HL-60 (cell line): Measurements from ENCODE around the gene EYA3.

Experiments used
- CTCF ChIP-seq: IDR thresholded peaks from one replicate; pipeline ENCODE4 v1.5.1; 2011; ENCODE audit warnings: low read length, control low read depth, inconsistent platforms; ENCODE audit not compliant: insufficient read depth
- GABPA ChIP-seq: IDR thresholded peaks from 2 replicates; pipeline ENCODE4 v1.6.1; 2012; ENCODE audit warnings: low read depth
- POLR2AphosphoS5 ChIP-seq: IDR thresholded peaks from 2 replicates; pipeline ENCODE4 v1.6.1; 2012; ENCODE audit warnings: low read depth
- REST ChIP-seq: IDR thresholded peaks from 2 replicates; pipeline ENCODE4 v1.6.1; 2012; ENCODE audit warnings: low read depth; ENCODE audit not compliant: insufficient replicate concordance
- SPI1 ChIP-seq: IDR thresholded peaks from 2 replicates; pipeline ENCODE4 v1.6.1; 2012; ENCODE audit warnings: low read depth, mild to moderate bottlenecking, borderline replicate concordance

GRCh38 chr1:28129150-28129549 is 40.7 kb upstream of the EYA3 start:
- no peak for TF ChIP-seq CTCF
- TF ChIP-seq POLR2AphosphoS5, result no peak
- no peak for TF ChIP-seq SPI1
- TF ChIP-seq REST, result no peak
- TF ChIP-seq GABPA, result no peak
